NCI-H2196 (cell line): ENCODE data around the gene PLXNC1.

Experiments
- DNase-seq: peaks from one replicate; lab custom pipeline; 2025; ENCODE audit not compliant: unreplicated experiment; lab: John Stamatoyannopoulos, UW

Gene PLXNC1

DNA sequence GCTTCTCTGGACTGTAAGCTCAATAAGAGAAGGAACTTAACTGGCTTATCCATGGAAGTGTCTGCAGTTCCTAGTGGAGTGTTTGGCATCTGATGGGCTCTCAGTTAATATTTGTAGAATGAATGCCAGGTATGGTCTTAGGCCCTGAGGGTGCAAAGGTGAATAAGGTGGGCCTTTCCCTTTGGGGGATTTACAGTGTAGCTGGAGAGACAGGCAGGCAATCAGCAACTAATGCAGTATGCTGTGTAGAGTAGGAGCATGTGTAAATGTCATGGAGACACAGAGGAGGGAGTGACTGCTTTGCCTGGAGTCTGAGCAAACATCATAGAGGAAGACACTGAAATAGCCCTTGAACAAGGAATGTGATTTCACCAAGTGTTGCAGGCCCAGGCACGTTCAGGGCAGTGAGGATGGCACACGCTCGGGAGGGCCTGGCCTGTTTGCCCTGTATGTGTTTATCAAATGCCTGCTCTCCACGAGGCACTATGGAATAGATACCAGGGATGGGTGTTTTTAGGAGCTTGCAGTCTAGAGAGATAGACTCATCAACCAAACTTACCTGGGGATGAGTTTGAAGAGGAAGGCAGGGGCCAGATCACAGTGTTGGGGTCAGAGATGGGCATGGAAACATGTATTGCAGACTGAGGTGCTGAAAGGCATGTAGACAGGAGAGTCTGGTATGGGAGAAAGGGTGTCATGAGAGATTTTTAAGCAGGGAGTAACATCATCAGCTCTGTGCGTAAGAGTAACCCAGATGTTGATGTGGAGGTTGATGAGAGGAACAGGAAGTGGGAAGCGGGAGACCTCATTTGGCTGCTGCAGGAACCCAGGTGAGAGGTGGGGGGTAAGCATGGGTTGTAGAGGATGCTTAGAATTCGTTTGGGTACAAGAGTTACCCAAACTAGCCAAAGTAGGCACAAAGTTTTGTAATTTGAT is 54.1 kb downstream of the PLXNC1 start:
- no peak for DNase-seq

GRCh38 chr12:94203181-94203546 is 54.8 kb downstream of the PLXNC1 start:
- no peak for DNase-seq

- no peak for DNase-seq
Measured at GRCh38 chr12:94203796-94204195, 55.4 kb downstream of the PLXNC1 start.

- no peak for DNase-seq
Measured at GRCh38 chr12:94204499-94205247, 56.3 kb downstream of the PLXNC1 start.

- DNase-seq = no peak
Measured at GRCh38 chr12:94205822-94206221, 57.4 kb downstream of the PLXNC1 start.

GRCh38 chr12:94206886-94207285 is 58.5 kb downstream of the PLXNC1 start:
- DNase-seq = no peak

DNA sequence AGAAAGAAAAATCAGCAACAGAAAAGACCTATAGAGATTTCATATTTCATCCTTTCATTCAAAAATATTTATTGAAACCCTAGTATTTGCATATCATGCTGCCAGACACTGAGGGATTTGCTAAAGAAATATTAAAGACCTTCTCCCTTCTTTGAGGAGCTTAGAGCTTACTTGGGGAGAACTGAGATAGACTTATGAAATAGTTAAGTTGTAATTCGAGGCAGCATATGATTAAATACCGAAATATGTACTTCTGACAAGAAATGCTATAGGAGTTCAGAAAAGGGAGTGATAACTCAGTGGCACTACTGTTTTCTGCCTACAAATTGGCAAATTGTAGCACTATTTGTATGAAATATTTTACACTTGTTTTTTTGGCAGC is 59.1 kb downstream of the PLXNC1 start:
- DNase-seq = no peak

DNA sequence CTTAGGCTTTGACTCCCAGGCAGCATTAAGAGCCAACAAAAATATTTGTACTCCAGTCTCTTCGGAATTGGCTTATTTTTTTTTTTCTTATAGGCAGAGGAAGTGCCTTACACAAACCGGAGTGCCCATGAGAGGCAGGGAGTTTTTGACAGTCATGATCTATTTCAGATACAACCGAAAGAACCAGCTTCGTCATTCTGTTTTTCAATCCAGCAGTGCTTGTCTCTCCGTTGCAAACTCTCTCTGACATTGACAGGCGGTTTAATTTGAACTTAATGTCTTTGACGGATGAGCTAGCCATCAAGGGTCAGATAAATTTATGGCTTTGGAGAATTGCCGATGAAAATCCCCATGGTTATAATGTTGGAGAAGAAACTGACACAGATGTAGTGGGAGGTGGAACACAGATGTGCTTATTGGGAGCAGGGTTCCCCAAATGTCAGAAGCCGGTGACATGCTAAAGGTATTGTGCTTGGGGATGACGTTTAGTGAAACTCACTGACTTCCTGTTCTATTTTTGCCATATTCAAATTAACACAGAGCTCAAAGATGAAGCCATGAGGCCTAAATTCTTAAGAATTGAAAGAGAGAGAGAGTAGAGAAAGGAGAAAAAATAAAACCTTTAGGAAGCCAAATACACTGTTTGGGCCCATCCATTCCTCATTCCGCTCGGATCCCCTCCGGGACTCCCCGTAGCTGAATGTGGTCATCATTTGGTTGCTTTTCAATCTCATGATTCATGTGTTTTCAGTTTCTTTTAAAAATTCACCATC is 59.7 kb downstream of the PLXNC1 start:
- DNase-seq = no peak

DNA sequence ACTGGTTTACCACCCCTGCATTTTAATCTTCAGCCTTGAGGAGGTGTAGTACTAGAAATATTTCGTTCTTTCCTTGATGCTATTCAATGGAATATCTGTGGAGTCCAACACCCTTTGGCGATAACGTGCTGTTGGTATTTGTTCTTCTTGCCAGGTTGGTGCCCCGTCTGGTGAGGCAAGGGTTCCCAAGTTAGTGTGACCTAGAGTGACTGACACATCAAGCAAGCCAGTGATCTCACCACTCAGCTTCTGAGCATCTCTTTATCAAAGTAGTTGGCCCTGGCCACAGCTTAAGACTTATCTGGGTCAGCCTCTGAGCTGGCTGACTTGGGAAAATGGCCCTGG is 60.2 kb downstream of the PLXNC1 start:
- DNase-seq = no peak

DNA sequence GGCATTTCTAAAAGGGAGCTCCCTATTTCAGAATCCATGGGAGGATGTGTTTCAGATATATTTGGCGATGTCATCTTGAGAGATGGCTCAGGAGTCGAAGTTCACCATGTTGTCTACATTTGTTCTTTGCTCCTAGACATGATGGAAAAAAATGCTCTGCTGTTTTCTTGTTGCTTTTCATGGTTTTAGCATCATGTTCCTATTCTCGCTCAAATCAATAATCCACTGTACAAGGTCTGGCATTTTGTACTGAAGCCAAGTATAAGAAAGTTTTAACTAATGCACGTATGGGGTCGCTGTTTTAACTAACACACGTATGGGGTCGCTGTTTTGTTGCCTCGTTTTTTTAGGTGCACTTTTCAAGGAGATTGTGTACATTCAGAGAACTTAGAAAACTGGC is 60.9 kb downstream of the PLXNC1 start:
- DNase-seq = no peak

DNA sequence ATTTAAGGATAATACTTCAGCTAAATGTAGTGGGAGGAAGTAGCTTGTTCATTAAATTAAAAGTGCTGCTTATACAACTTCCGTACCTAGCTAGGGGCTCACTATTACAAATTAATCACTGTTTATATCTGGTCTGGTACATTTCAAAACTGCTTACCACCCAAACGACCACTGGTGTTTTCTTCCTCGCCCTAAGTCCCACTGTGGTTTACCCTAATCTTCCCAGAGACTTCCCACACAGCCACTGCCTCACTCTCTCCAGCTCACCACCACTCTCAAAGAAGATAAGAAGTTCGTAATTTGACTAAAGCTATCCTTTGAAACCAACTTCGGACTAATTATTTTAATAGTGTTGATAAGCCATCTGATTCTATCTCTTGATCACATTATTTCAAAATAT is 62.6 kb downstream of the PLXNC1 start:
- no peak for DNase-seq

GRCh38 chr12:94218233-94218632 is 69.9 kb downstream of the PLXNC1 start:
- DNase-seq = no peak

DNA sequence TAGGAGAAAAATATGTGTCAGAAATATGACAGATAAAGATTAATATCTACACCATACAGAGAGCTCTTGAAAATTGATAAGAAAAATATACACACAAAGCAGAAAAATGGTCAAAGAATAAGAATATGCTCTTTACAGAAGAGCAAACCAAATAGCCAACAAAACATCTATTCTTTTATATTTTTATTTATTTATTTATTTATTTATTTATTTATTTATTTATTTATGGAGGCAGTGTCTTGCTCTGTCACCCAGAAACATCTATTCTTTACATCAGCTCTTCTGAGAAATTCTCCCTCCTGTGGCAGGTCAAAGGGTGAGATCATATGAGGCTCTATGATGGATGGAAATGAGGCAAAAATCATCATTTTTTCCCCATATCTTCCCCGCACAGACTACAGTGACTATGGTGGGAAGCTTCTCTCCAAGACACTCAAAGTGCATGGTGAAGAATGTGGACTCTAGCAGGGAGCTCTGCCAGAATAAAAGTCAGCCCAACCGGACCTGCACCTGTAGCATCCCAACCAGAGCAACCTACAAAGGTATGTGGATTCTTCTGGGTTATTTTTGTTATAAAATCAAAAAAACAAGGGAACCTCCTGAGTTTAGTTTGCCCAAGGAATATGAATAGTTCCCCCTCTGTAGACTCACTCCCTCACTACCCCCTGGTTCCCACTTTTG is 71.4 kb downstream of the PLXNC1 start:
- no peak for DNase-seq

- no peak for DNase-seq
Measured at GRCh38 chr12:94220804-94221203, 72.4 kb downstream of the PLXNC1 start.

- DNase-seq = no peak
Measured at GRCh38 chr12:94222351-94223084, 74.1 kb downstream of the PLXNC1 start.

DNA sequence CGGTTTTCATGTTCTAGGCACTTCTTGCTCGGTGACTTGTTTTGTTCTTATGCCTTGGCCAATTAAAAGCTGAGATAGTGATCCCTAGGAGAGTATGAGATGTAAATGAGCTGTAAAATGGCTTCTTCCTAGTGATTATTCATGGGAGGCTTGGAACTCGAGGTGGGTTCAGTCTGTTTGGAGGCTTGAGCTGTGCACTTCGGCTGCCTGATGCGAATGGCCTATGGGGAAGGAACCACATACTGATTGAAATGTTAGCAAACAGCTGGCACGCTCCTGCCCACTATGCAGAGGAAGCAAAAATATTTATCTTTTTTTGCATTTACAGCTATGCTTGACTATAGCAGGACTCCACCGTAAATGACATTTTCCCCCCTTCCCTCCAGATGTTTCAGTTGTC is 75.5 kb downstream of the PLXNC1 start:
- no peak for DNase-seq

- no peak for DNase-seq
Measured at GRCh38 chr12:94225506-94225905, 77.1 kb downstream of the PLXNC1 start.

- DNase-seq = no peak
Measured at GRCh38 chr12:94225947-94226630, 77.7 kb downstream of the PLXNC1 start.

DNA sequence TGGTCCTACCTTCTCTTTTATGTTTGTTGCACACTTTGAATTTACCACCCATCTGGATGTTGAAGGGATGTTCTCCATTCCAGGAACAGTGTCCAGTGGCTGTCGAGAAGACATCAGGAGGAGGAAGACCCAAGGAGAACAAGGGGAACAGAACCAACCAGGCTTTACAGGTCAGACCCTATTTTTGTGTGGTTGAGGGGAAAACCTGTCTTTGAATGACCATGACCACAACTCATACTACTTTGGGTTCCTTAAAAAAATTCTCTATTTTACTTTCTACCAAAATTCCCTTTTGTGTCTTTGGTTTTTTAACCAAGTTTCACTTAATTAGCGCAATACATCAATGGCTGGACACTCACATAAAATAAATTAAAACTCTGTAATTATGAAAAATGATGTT is 78.7 kb downstream of the PLXNC1 start:
- DNase-seq = no peak

GRCh38 chr12:94228488-94228907 is 80.1 kb downstream of the PLXNC1 start:
- DNase-seq = no peak
